ENCODE measurements around the gene PER2.

The PER2 gene

GRCh38 chr2:238308177-238308576 is 19.8 kb upstream of the PER2 start:
- no peaks in the 10 kb centered on the region for H3K36me3 ChIP-seq (ENCODE audit: control insufficient read depth in 2 of 2, insufficient read depth in 2 of 2, low read length in 2 of 2)
- no peak overlapping the region for H3K9ac ChIP-seq (ENCODE audit: low read length in 2 of 2)
- no peaks in the 10 kb centered on the region for H3K4me1 ChIP-seq (ENCODE audit: control insufficient read depth, insufficient read depth, low read length)
- H3K4me3 ChIP-seq (ENCODE audit: low read length in 2 of 2), result no peak overlapping the region
- H3K9me3 ChIP-seq (ENCODE audit: control insufficient read depth in 2 of 2, low read length in 2 of 2), result no peaks in the 10 kb centered on the region
- H3K27me3 ChIP-seq (ENCODE audit: control insufficient read depth in 1 of 2, insufficient read depth in 2 of 2, low read length in 2 of 2), result no peaks in the 10 kb centered on the region
- no peak overlapping the region for H3K27ac ChIP-seq (ENCODE audit: low read length)

- no peaks in the 10 kb centered on the region for H3K27me3 ChIP-seq (ENCODE audit: control insufficient read depth in 1 of 2, insufficient read depth in 2 of 2, low read length in 2 of 2)
- no peak overlapping the region for H3K27ac ChIP-seq (ENCODE audit: low read length)
- no peaks in the 10 kb centered on the region for H3K36me3 ChIP-seq (ENCODE audit: control insufficient read depth in 2 of 2, insufficient read depth in 2 of 2, low read length in 2 of 2)
- no peaks in the 10 kb centered on the region for H3K9me3 ChIP-seq (ENCODE audit: control insufficient read depth in 2 of 2, low read length in 2 of 2)
- no peaks in the 10 kb centered on the region for H3K4me1 ChIP-seq (ENCODE audit: control insufficient read depth, insufficient read depth, low read length)
- no peak overlapping the region for H3K9ac ChIP-seq (ENCODE audit: low read length in 2 of 2)
- H3K4me3 ChIP-seq (ENCODE audit: low read length in 2 of 2), result no peak overlapping the region
Measured at GRCh38 chr2:238306672-238306998, 18.2 kb upstream of the PER2 start.

GRCh38 chr2:238305965-238306671 is 17.7 kb upstream of the PER2 start:
- H3K4me3 ChIP-seq (ENCODE audit: low read length in 2 of 2), result no peak overlapping the region
- H3K4me1 ChIP-seq (ENCODE audit: control insufficient read depth, insufficient read depth, low read length), result no peaks in the 10 kb centered on the region
- no peak overlapping the region for H3K9ac ChIP-seq (ENCODE audit: low read length in 2 of 2)
- H3K36me3 ChIP-seq (ENCODE audit: control insufficient read depth in 2 of 2, insufficient read depth in 2 of 2, low read length in 2 of 2), result no peaks in the 10 kb centered on the region
- H3K27ac ChIP-seq (ENCODE audit: low read length), result no peak overlapping the region
- H3K27me3 ChIP-seq (ENCODE audit: control insufficient read depth in 1 of 2, insufficient read depth in 2 of 2, low read length in 2 of 2), result no peaks in the 10 kb centered on the region
- H3K9me3 ChIP-seq (ENCODE audit: control insufficient read depth in 2 of 2, low read length in 2 of 2), result no peaks in the 10 kb centered on the region

GRCh38 chr2:238305092-238305862 is 16.9 kb upstream of the PER2 start:
- H3K36me3 ChIP-seq (ENCODE audit: control insufficient read depth in 2 of 2, insufficient read depth in 2 of 2, low read length in 2 of 2), result no peaks in the 10 kb centered on the region

GRCh38 chr2:238304116-238304515 is 15.7 kb upstream of the PER2 start:
- Histone ChIP-seq H3K27me3 (ENCODE audit: control insufficient read depth in 1 of 2, insufficient read depth in 2 of 2, low read length in 2 of 2) (no peaks in the 10 kb centered on the region), H3K36me3 (ENCODE audit: control insufficient read depth in 2 of 2, insufficient read depth in 2 of 2, low read length in 2 of 2) (no peaks in the 10 kb centered on the region), H3K4me3 (ENCODE audit: low read length in 2 of 2) (no peak overlapping the region), H3K4me1 (ENCODE audit: control insufficient read depth, insufficient read depth, low read length) (peaks cover 6% of the 10 kb centered on the region), H3K27ac (ENCODE audit: low read length) (no peak overlapping the region), H3K9ac (ENCODE audit: low read length in 2 of 2) (no peak overlapping the region), H3K9me3 (ENCODE audit: control insufficient read depth in 2 of 2, low read length in 2 of 2) (no peaks in the 10 kb centered on the region)

More at GRCh38 chr2:238305092-238305862, 16.9 kb upstream of the PER2 start:
- no peak overlapping the region for H3K27ac ChIP-seq (ENCODE audit: low read length)
- no peak overlapping the region for H3K4me3 ChIP-seq (ENCODE audit: low read length in 2 of 2)
- H3K27me3 ChIP-seq (ENCODE audit: control insufficient read depth in 1 of 2, insufficient read depth in 2 of 2, low read length in 2 of 2), result no peaks in the 10 kb centered on the region
- peaks cover under 1% of the 10 kb centered on the region for H3K4me1 ChIP-seq (ENCODE audit: control insufficient read depth, insufficient read depth, low read length)
- no peak overlapping the region for H3K9ac ChIP-seq (ENCODE audit: low read length in 2 of 2)
- H3K9me3 ChIP-seq (ENCODE audit: control insufficient read depth in 2 of 2, low read length in 2 of 2), result no peaks in the 10 kb centered on the region

GRCh38 chr2:238302751-238303150 is 14.3 kb upstream of the PER2 start:
- no peak overlapping the region for H3K27ac ChIP-seq (ENCODE audit: low read length)
- no peaks in the 10 kb centered on the region for H3K9me3 ChIP-seq (ENCODE audit: control insufficient read depth in 2 of 2, low read length in 2 of 2)
- peaks cover 6% of the 10 kb centered on the region for H3K4me1 ChIP-seq (ENCODE audit: control insufficient read depth, insufficient read depth, low read length)
- H3K9ac ChIP-seq (ENCODE audit: low read length in 2 of 2), result no peak overlapping the region
- H3K4me3 ChIP-seq (ENCODE audit: low read length in 2 of 2), result no peak overlapping the region
- H3K36me3 ChIP-seq (ENCODE audit: control insufficient read depth in 2 of 2, insufficient read depth in 2 of 2, low read length in 2 of 2), result no peaks in the 10 kb centered on the region
- no peaks in the 10 kb centered on the region for H3K27me3 ChIP-seq (ENCODE audit: control insufficient read depth in 1 of 2, insufficient read depth in 2 of 2, low read length in 2 of 2)

GRCh38 chr2:238302087-238302486 is 13.7 kb upstream of the PER2 start:
- Histone ChIP-seq H3K4me1 (ENCODE audit: control insufficient read depth, insufficient read depth, low read length) (peaks cover 6% of the 10 kb centered on the region), H3K9ac (ENCODE audit: low read length in 2 of 2) (no peak overlapping the region), H3K4me3 (ENCODE audit: low read length in 2 of 2) (no peak overlapping the region), H3K27me3 (ENCODE audit: control insufficient read depth in 1 of 2, insufficient read depth in 2 of 2, low read length in 2 of 2) (no peaks in the 10 kb centered on the region), H3K36me3 (ENCODE audit: control insufficient read depth in 2 of 2, insufficient read depth in 2 of 2, low read length in 2 of 2) (no peaks in the 10 kb centered on the region), H3K9me3 (ENCODE audit: control insufficient read depth in 2 of 2, low read length in 2 of 2) (no peaks in the 10 kb centered on the region), H3K27ac (ENCODE audit: low read length) (no peak overlapping the region)

- Histone ChIP-seq H3K9me3 (ENCODE audit: control insufficient read depth in 2 of 2, low read length in 2 of 2) (no peaks in the 10 kb centered on the region), H3K9ac (ENCODE audit: low read length in 2 of 2) (no peak overlapping the region), H3K27ac (ENCODE audit: low read length) (no peak overlapping the region)
Measured at GRCh38 chr2:238299803-238300202, 11.4 kb upstream of the PER2 start.

GRCh38 chr2:238296638-238297457 is 8.4 kb upstream of the PER2 start:
- Histone ChIP-seq H3K36me3 (ENCODE audit: control insufficient read depth in 2 of 2, insufficient read depth in 2 of 2, low read length in 2 of 2) (no peaks in the 10 kb centered on the region), H3K27me3 (ENCODE audit: control insufficient read depth in 1 of 2, insufficient read depth in 2 of 2, low read length in 2 of 2) (no peaks in the 10 kb centered on the region), H3K4me3 (ENCODE audit: low read length in 2 of 2) (no peak overlapping the region), H3K9me3 (ENCODE audit: control insufficient read depth in 2 of 2, low read length in 2 of 2) (no peaks in the 10 kb centered on the region), H3K4me1 (ENCODE audit: control insufficient read depth, insufficient read depth, low read length) (peaks cover 6% of the 10 kb centered on the region), H3K27ac (ENCODE audit: low read length) (no peak overlapping the region), H3K9ac (ENCODE audit: low read length in 2 of 2) (no peak overlapping the region)

More at GRCh38 chr2:238299803-238300202, 11.4 kb upstream of the PER2 start:
- H3K36me3 ChIP-seq (ENCODE audit: control insufficient read depth in 2 of 2, insufficient read depth in 2 of 2, low read length in 2 of 2), result no peaks in the 10 kb centered on the region
- no peak overlapping the region for H3K4me3 ChIP-seq (ENCODE audit: low read length in 2 of 2)
- H3K4me1 ChIP-seq (ENCODE audit: control insufficient read depth, insufficient read depth, low read length), result peaks cover 6% of the 10 kb centered on the region
- H3K27me3 ChIP-seq (ENCODE audit: control insufficient read depth in 1 of 2, insufficient read depth in 2 of 2, low read length in 2 of 2), result no peaks in the 10 kb centered on the region

- Histone ChIP-seq H3K36me3 (ENCODE audit: control insufficient read depth in 2 of 2, insufficient read depth in 2 of 2, low read length in 2 of 2) (no peaks in the 10 kb centered on the region), H3K4me3 (ENCODE audit: low read length in 2 of 2) (no peak overlapping the region), H3K27me3 (ENCODE audit: control insufficient read depth in 1 of 2, insufficient read depth in 2 of 2, low read length in 2 of 2) (no peaks in the 10 kb centered on the region), H3K9me3 (ENCODE audit: control insufficient read depth in 2 of 2, low read length in 2 of 2) (no peaks in the 10 kb centered on the region), H3K4me1 (ENCODE audit: control insufficient read depth, insufficient read depth, low read length) (peaks cover 6% of the 10 kb centered on the region), H3K9ac (ENCODE audit: low read length in 2 of 2) (no peak overlapping the region), H3K27ac (ENCODE audit: low read length) (no peak overlapping the region)
Measured at GRCh38 chr2:238295144-238296112, 7.0 kb upstream of the PER2 start.

Data from stomach smooth muscle (tissue), 2 donors.